Suppressor macrophage (primary cell): Measurements from ENCODE around the gene ANKRD17.
A peak's percentile ranks its signal among the peaks of the same experiment; 100 is the strongest.
"Not testable (repeated sequence)": the region's sequence is repeated elsewhere in the genome, so short reads cannot be mapped to it uniquely, and the experiment has no call there.

Experiments
- DNase-seq, 4 experiments: peaks; one replicate each; pipeline ENCODE4 v3.0.0-alpha.2; 2020 to 2022

ANKRD17 gene

DNA sequence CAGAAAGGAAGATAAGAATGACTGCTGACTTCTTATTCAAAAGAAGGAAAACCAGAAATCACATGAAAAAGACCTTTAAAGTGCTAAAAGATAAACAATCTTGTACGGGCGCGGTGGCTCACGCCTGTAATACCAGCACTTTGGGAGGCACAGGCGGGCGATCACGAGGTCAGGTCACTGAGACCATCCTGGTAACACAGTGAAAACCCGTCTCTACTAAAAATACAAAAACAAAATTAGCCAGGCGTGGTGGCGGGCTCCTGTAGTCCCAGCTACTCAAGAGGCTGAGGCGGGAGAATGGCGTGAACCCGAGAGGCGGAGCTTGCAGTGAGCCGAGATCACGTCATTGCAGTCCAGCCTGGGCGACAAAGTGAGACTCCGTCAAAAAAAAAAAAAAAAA lies 54.6 kb downstream of the ANKRD17 start:
- DNase-seq: not testable (repeated sequence)

DNA sequence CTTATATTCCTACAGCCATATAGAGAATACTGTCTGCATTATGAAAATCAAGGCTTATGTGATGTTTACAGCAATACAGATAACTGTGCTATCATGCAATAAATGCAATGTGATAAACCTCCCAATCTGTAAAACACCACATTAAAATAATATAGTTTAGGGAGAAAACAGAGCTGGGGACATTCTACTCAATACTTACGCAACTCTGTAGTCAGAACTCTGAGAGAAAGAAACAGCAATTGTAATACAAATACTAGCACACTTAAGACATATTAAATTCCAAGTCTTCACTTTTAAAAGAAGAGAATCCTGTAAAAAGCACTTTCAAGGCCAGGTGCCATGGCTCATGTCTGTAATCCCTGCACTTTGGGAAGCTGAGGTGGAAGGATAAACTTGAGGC lies 61.4 kb downstream of the ANKRD17 start:
- DNase-seq: no peak

DNA sequence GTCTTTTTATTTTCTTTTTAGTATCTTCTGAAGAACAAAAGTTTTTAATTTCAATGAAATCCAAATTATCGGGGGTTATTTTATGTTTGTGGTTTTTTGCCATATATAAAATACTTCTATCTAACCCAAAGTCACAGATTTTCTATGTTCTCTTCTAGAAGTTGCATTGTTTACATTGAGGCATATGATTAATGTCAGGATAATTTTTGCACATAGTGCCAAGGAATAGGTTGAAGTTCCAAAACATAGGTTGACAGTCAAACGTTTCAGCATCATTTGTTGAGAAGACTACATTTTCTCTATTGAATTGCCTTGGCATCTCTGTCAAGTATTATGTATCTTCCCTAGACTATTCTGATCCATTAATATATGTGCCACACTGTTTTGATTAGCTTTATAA lies 64.5 kb downstream of the ANKRD17 start:
- DNase-seq: no peak

DNA sequence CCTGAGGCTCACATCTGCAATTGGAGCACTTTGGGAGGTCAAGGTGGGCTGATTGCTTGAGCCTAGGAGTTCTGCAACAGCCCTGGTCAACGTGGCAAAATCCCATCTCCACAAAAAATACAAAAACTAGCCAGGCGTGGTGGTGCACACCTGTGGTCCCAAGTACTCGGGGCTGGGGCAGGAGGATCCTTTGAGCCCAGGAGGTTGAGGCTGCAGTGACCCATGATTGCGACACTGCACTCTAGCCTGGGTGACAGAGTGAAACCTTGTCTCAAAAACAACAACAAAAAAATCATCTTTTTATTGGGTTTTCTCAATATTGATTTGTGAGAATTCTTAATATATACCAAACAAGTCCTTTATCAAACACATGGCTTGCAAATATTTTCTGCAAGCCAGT lies 64.9 kb downstream of the ANKRD17 start:
- DNase-seq: no peak

DNA sequence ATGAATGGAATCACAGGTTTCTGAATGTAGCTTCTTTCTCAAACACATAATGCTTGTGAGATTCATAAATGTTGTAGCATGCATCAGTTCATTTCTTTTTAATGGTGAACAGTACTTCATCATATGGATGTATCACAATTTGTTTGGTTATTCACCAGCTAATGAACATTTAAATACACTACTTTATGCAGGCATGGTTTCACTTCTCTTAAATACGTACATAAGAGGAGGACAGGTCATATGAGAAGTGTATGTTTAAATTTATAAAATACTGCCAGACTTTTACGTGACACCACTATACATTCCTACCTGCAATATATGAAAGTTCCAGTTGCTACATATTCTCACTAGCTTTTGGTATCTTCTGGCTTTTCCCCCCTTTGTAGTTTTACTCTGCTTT lies 65.4 kb downstream of the ANKRD17 start:
- peak in 2 of 4 experiments; percentile 25 to 28 for DNase-seq

DNA sequence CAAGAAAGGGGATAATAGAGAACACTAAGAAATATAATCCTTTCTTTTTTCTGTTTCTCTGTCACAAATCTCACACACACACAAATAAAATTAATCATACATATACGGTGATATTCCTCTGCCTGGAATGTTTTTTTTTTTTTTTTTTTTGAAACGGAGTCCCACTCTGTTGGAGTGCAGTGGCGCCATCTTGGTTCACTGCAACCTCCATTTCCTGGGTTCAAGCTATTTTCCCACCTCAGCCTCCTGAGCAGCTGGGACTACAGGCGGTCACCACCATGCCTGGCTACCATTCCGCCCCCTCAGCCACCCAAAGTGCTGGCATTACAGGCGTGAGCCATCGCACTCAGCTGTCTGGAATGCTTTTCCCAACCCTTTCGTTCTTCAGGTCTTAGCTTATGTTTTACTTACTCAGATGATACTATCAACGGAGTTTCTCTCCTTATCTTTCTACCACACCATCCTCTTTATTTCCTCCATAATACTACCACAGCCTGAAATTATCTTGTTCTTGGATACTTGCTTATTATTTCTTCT lies 69.3 kb downstream of the ANKRD17 start:
- DNase-seq: no peak

DNA sequence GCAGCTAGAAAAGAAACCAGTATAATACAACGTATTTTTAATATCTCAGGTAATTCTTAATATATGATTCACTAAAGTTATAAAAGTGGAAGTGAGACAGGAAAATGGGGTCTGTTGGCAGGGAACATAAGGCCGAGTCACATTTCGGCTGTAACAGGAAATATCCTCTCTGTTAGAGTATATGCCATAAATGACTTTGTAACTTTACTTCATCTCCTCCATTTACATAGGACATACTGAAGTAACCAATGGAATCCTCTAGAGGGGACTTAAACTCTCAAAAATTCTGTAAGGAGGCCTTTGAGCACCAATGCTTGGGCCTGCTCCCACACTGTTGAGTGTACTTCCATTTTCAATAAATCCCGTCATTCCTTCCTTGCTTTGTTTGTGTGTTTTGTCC lies 71.3 kb downstream of the ANKRD17 start:
- DNase-seq: peak in 1 of 4 experiments; percentile 7

DNA sequence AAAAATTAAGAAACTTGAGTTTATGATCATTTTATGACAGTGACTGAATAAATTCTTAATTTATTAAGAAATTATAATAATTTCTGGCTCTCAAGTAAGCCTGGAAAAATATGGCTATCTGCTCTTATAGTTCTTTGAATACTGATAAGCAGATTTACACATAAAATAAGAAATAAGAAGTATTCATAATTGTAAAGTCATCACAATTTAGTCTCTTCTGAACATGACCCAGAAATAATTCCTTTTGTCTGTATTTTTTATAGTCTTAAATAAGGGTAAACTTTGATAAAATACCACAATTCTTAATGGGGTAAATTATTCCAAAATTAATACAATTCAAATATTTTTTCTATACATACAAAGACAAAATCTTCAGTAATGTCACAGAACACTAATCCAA lies 72.7 kb downstream of the ANKRD17 start:
- no peak for DNase-seq

DNA sequence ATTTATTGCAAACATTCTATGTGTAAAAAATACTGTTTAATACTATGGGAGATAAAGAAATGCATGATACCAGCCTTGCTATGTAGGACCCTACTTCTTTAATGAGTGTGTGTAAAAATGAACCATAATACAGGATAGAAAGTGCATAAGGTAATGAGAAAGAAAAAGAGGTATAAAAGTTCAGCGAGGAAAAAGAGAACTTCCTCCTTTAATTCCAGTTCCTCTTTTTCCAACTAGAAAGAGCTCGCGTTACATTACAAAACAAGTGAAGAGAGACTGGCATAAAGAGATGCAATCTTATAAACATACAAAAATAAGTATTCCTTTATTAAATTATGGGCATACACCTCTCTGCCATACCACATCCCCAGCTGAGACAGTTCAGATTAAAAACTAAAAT lies 77.4 kb downstream of the ANKRD17 start:
- peak in 3 of 4 experiments; percentile 13 to 70 (median 67) for DNase-seq

DNA sequence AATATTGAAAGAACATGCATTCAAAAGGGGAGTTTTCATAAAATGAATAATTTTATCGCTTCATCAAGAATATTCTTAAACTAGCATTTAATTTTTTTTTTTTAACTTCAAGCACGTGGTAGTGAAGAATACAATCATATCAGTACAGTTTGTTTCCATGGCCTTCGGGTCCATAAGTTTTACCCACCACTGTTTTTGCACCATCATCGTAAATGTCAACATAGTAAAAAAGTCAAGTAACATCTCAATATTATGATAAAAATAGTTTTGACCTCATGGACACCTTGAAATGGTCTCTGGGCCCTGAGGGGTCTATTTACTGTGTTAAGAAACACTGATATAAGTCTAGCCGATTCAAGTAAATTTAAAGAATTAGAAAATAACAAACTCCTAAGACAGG lies 80.2 kb downstream of the ANKRD17 start:
- DNase-seq: no peak

DNA sequence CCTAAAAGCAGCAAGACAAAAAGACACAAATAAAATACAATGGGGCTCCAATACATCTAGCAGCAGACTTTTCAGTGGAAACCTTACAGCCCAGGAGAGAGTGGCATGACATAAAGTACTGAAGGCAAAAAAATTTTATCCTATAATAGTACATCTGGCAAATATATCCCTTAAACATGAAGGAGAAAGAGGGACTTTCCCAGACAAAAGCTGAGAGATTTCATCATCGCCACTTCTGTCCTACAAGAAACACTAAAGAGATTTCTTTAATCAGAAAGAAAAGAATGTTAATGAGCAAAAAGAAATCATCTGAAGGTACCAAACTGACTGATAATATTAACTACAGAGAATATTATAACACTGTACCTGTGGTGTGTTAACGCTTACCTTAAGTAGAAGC lies 86.4 kb downstream of the ANKRD17 start:
- DNase-seq: peak in 3 of 4 experiments; percentile 12 to 43 (median 22)

DNA sequence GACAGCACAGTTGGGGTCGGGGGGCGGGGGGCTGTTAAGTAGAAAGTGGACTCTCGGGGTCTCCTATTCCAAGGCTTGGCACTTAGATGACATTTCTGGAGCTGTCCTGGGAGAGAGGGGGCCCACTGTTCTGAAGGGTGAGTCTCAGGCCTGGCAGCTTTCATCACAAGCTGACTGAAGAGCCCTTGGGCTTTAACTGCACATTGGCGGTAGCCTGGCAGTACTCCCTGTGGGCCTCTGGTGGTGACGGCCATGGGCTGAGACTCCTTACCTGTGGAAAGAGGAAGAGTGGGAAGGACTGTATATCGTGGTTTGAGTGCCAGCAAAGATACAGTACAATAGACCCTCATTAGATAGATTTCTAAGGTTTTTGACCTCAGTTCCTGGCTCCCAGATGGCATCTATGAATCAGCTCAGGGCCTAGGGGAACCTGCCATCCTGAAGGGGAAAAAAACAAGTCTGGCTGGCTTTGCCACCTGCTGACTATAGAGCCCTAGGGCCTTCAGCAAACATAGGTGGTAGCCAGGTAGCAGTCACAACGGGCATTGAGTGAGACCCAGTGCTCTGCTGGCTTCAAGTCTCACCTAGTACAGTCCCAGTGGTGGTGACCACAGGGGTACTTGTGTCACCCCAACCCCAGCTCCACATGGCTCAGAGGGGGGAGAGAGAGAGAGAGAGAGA lies 87.9 kb downstream of the ANKRD17 start:
- no peak for DNase-seq

DNA sequence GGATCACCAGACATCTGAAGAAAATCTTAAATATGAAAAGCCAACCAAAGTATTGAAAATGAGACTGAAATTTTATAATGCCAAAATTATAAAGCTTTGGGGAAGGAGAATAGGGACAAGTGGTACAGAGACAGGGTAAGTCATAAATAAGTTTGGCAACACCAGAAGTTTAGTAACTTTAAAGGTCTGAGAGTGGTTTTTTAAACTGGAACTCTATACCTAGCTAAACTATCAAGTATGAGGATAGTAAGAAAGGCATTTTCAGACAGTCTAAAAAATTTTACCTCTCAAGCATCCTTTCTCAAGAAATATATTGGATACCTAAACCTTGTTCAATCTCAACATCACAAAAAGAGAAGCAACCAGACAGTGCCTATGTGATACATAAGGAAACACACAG lies 92.4 kb downstream of the ANKRD17 start:
- DNase-seq: no peak

DNA sequence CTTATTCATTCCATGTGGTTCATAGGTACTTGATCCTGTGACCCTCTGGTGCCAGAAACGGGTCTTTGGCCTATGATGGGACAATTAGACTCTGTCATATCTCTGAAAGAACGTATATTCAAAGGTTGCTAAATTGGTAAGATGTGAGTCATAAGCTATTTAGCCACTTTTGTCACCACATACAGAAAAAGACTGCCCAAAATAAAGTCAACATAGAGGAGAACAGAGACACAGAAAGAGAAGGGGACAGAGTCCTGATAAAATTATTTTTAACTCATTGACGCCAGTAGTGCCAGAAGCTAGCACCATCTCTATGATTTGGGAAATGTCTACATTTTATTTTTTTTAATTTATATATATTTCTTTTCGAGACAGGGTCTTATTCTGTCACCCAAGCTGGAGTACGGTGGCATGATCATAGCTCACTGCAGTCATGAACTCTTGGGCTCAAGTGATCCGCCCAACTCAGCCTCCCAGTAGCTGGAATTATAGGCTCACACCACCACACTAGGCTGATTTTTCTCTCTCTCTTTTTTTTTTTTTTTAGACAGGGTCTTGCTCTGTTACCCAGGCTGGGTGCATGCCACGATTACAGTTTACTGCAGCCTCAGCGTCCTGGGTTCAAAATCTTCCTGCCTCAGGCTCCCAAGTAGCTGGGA lies 96.9 kb downstream of the ANKRD17 start:
- DNase-seq: no peak

DNA sequence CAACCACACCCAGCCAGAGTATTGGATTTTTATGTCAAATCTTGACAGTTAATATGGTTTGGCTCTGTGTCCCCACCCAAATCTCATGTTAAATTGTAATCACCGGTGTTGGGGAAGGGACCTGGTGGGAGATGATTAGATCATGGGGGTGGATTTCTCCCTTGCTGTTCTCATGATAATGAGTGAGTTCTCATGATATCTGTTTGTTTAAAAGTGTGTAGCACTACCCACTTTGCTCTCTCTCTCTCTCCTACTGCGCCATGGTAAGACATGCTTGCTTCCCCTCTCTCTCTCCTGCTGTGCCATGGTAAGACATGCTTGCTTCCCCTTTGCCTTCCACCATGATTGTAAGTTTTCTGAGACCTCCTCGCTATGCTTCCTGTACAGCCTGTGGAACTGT lies 102.2 kb downstream of the ANKRD17 start:
- DNase-seq: no peak

DNA sequence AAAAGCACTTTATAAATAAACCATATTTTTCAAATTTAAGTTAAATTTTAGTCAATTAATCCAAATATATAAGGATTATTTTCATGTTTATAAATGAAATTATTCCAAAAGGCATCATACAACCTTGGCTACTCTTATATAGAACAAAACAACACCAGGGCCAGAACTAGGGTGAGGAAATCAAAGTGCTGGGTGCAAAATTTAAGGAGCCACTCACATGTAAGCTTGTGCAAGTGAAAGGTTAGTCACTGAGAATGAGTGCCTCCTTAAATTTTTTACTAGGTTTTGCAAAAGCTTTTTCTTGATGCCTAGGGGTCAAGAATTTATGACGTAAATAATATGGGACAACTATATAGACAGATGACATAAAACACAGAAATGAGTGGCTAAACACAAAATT lies 105.7 kb downstream of the ANKRD17 start:
- peak in 2 of 4 experiments; percentile 4 to 10 for DNase-seq

DNA sequence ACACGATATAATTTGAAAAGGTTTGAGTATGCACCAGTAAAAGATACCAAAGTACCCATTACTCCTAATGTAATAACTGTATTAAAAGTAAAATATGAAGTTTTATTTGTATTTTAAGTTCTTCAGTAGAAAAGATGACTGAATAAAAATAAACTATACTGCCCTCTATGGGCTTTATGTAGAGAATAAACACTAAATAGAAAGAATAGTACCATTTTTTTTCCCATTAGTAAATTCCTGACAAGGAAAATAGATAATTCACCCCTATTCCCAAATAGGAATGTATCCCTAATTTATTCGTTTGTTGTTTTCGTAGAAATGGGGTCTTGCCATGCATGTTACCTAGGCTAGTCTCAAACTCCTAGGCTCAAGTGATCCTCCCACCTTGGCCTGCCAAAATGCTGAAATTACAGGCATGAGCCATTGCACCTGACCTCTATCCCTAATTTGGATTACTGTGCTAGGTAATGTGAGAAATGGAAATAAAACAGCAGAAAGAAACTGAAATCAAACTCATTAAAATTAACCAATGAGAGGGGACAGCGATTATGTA lies 115.5 kb downstream of the ANKRD17 start:
- DNase-seq: peak in 2 of 4 experiments; percentile 3 to 18

DNA sequence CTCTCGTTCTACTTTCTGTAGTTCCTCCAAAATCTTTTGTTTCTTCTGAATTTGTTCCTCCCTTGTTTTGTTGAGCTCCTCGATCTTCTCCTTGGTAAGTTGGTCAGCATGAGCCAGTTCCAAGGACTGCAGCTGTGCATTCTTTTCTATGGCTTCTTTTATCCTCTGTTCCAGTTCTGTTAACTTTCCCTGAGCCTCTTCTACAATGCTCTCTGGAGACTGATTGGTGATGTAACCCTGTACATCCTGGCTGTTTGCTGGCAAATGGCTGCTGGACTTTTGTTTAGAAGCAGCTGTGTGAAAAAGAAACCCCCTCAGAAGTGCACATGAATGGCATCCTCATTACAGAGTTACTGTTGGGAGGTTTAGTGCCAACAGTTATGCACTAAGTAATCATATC lies 118.6 kb downstream of the ANKRD17 start:
- DNase-seq: no peak

DNA sequence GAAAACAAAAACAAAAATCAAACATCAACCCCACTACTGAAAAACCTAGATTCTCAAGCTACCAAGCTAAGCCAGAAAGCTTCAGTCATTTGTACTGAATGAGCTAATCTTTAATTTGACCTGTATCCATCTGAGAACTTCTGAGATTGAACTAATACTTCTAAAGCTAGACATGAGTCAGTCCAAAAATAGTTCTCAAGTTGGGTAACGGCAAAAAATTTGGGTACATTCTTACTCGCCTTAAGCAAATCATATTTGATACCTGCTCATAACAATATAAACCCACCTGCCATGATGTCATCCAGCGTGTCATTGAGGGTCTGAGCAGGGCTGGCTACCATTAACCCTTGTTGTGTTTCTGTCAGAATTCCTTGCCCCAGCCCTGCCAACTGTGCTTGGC lies 119.4 kb downstream of the ANKRD17 start:
- DNase-seq: no peak

DNA sequence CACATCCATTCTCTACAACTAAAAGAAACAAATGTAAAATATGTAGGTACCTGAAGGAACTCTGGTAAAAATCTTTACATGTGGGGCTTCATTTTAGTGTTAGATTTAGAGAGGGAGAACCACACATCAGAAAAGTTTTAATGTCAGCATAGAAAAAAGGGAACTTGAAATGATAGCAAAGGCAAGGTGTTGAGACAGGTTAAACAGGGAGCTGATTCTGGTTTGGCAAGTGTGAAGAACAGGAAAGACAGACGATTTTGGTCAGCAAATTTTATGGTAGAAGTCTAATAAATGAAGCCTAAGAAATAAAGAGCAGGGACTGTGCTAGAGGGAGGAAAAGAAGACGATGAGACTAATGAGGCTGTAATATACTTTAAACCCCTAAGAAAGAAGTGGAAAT lies 121.5 kb downstream of the ANKRD17 start:
- no peak for DNase-seq

DNA sequence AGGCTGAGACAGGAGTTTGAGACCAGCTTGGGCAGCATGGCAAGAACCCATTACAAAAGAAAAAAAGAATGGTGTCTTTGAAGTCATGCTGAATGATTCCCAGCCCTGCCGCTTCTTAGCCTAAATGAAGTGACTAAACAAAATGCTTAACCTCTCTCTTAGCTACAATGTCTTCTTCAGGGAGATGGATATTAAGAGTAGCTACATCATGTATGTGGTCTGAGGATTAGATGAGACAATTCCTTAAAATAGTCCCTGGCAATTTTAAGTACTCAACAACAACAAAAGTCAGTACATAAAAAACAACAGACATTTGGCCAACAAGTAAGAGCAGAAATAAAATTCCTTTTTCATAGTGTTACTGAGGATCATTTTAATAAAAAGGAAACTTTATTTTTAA lies 124.8 kb downstream of the ANKRD17 start:
- no peak for DNase-seq

DNA sequence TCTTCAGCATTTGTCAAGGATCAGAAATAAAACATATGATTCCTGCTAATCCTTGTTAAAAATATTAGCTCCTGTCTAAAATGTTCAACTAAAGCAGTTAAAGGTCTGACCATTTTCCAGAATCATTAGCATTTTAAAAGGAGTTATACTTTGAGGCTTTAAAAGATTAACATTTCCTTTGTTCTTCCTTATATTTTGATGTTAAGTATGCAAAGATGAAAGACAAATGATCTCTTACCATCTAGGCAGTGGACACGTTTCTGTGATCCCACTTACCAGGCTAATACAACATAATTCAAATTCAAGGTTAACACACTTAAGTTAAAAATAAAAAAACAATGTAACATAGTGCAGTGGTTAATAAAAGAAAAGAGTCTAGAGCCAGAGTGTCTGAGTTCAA lies 127.3 kb downstream of the ANKRD17 start:
- no peak for DNase-seq

DNA sequence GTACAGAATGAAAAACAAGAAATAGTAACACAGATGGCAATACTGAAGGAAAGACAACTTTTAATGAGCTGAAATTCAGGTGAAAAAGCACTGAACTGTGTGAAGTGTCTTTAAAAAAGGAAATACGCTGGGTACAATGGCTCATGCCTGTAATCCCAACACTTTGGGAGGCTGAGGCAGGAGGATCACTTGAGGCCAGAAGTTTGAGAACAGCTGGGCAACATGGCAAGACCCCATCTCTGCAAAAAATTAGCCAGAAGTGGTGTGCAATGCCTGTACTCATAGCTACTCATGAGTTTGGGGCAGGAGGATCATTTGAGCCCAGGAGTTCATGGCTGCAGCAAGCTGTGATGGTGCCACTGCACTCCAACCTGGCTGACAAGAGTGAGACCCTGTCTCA lies 129.3 kb downstream of the ANKRD17 start:
- no peak for DNase-seq

DNA sequence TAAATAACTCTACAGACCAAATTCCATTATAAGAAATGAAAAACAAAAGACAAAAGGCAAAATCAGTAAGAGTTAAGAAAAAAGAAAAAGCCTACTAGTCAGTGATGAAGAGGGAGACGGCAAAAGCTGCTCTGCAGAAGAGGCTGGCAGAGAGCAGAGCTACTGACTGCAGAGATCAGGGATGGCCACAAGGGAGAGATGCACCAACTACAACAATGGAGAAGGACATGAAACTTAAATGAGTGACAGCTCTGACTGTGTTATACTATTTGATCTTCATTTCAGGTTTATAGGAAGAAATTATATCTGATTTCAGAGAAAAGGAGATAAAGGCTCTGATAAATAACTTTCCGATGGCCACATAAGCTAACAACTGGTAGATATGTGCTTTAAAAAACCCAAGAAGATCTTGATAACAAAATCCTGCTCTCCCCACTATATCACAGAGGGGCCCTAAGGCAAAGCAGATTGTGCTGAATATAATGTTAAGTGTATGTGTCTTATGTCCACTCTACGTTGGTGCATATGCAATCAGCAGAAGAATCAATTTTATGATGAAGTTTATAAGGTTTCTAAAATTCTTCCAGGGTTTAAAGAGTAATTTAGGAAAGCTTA lies 130.7 kb downstream of the ANKRD17 start:
- peak; percentile 11 to 35 (median 22) for DNase-seq
